Natural killer cell treated with Interleukin-12 subunit alpha and Interleukin-12 subunit beta and Interleukin-15 and Interleukin-18, amount 100 ng/mL, for 72 hours (primary cell): Measurements from ENCODE around the gene DNAI2. TPM values are rescaled to one million over a fixed set of nuclear protein-coding genes. Genes with fewer than 3 reads are reported as not detected.
"Not testable (repeated sequence)": the region's sequence is repeated elsewhere in the genome, so short reads cannot be mapped to it uniquely, and the experiment has no call there.

ENCODE experiments used
- ATAC-seq, 2 donors: fragments of 150-1000 bp; cut with Tn5 transposase in 1 of 2; sonication (Bioruptor Pico), chemical (Tn5 transposase) in 1 of 2; 2 replicates each; pipeline ENCODE4 v1.10.0; 2021
- DNase-seq: peaks from one replicate; pipeline ENCODE4 v3.0.0; 2022; ENCODE audit warnings: low spot score
- H3K27ac Mint-ChIP-seq, 2 donors: 1 replicate in 1 of 2; 2 replicates in 1 of 2; pipeline ENCODE4 v1.8.0; 2022; ENCODE audit warnings: mixed read lengths in 2 of 2, mild to moderate bottlenecking in 1 of 2, moderate library complexity in 1 of 2
- H3K27me3 Mint-ChIP-seq, 2 donors: 1 replicate in 1 of 2; 2 replicates in 1 of 2; pipeline ENCODE4 v1.8.0; 2022; ENCODE audit warnings: mixed read lengths in 2 of 2
- H3K36me3 Mint-ChIP-seq: one replicate; pipeline ENCODE4 v1.8.0; 2022; ENCODE audit warnings: mixed read lengths
- H3K4me1 Mint-ChIP-seq, 2 donors: 1 replicate in 1 of 2; 2 replicates in 1 of 2; pipeline ENCODE4 v1.8.0; 2022; ENCODE audit warnings: low read depth in 2 of 2, mixed read lengths in 2 of 2, mild to moderate bottlenecking in 1 of 2
- H3K4me3 Mint-ChIP-seq: one replicate; pipeline ENCODE4 v1.8.0; 2022; ENCODE audit warnings: mixed read lengths
- H3K9me3 Mint-ChIP-seq: 2 replicates; pipeline ENCODE4 v1.8.0; 2022; ENCODE audit warnings: mixed read lengths
- total RNA-seq, 2 donors: library from RNA; stranded (reverse); gene quantifications; one replicate each; pipeline ENCODE4 v1.2.3, GENCODE V29; 2022

DNAI2 gene
- total RNA-seq, 2 donors from 2014 or later: not detected

GRCh38 chr17:74251569-74251968 is 22.5 kb upstream of the DNAI2 start:
- ATAC-seq (no peak), DNase-seq (no peak)
- no peaks in the 10 kb centered on the region for H3K27me3 Mint-ChIP-seq
- H3K27ac Mint-ChIP-seq: no peak overlapping the region
- H3K4me3 Mint-ChIP-seq: no peak overlapping the region
- no peaks in the 10 kb centered on the region for H3K36me3 Mint-ChIP-seq
- H3K9me3 Mint-ChIP-seq: no peaks in the 10 kb centered on the region
- H3K4me1 Mint-ChIP-seq: peaks cover 0 to 3% of the 10 kb centered on the region in 2 donors

- Mint-ChIP-seq H3K27ac (no peak overlapping the region), H3K4me3 (no peak overlapping the region), H3K4me1 (peaks cover 0 to 3% of the 10 kb centered on the region in 2 donors)
Measured at GRCh38 chr17:74252211-74252610, 21.8 kb upstream of the DNAI2 start.

GRCh38 chr17:74253036-74253435 is 21.0 kb upstream of the DNAI2 start:
- Mint-ChIP-seq H3K4me3 (no peak overlapping the region), H3K27ac (no peak overlapping the region), H3K4me1 (peaks cover 0 to 3% of the 10 kb centered on the region in 2 donors), H3K27me3 (no peaks in the 10 kb centered on the region), H3K36me3 (no peaks in the 10 kb centered on the region), H3K9me3 (no peaks in the 10 kb centered on the region)
- DNase-seq: no peak
- no peak for ATAC-seq

More at GRCh38 chr17:74252211-74252610, 21.8 kb upstream of the DNAI2 start:
- Mint-ChIP-seq H3K27me3 (no peaks in the 10 kb centered on the region), H3K9me3 (no peaks in the 10 kb centered on the region), H3K36me3 (no peaks in the 10 kb centered on the region)
- DNase-seq (no peak), ATAC-seq (no peak)

DNA sequence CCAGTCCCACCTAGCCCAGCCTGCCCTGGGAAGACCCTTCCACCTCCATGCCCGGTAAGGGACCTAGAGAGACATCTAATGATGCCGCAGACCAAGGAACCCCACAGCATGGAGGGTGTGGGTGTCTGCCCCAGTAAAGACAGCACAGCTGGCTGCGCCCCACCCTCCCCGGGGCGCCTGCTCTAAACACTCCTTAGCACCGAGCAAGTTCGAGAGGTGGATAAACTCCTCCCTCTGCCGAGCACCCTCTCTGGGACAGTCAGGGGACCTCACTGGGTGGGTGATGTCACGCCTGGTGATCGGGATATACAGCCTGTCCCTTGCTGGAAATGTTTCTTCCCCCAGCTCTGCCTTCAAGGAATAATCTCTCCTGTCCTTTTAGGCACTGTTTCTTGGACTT is 16.7 kb upstream of the DNAI2 start:
- Mint-ChIP-seq H3K36me3 (no peaks in the 10 kb centered on the region), H3K9me3 (no peaks in the 10 kb centered on the region), H3K4me3 (no peak overlapping the region), H3K27me3 (no peaks in the 10 kb centered on the region), H3K27ac (no peak overlapping the region), H3K4me1 (no peaks in the 10 kb centered on the region)
- no peak for ATAC-seq
- DNase-seq: no peak

DNA sequence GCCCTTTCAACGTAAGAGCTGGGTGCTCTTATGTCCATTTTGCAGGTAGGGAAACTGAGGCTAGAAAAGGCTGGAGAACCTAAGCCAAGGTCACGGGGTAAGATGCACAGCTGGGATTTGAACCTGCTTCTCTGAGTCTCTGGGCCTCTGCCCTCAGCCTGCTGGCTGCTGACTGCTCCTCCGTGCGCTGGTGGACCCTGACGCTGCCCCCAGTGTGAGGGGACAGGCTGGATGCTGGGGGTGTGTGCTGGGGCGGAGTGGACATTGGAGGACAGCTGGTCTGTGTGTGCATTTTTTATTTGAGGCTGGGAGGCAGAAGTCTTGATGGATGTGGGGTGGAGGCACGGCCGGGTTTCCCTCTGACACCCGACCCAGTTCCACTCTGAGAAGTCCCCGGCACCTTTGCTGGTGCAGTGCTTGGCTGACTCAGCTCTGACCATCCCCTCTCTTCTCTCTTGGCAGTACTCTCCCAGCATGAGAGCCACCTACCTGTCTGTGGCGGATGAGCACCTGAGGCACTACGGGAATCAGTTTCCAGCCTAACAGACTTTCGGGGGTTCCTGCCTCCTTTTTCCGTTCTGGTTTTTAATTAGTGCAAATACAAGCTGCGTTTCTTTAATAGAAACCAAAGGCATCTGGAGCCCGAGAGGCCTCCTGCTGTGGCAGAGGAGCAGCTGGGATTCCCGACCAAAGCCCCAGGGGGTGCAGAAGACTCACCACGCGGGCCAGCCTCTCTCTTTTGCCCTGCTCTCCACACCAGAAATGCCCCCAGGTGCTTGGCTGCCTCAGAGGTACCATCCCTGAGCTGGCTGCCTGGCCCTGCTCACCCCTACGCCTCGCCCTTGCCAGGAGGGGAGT is 14.1 kb upstream of the DNAI2 start:
- Mint-ChIP-seq H3K4me3 (no peak overlapping the region), H3K27ac (no peak overlapping the region), H3K9me3 (no peaks in the 10 kb centered on the region), H3K4me1 (no peaks in the 10 kb centered on the region), H3K27me3 (no peaks in the 10 kb centered on the region), H3K36me3 (no peaks in the 10 kb centered on the region)
- DNase-seq (no peak), ATAC-seq (no peak)

GRCh38 chr17:74260525-74260850 is 13.5 kb upstream of the DNAI2 start:
- H3K4me3 Mint-ChIP-seq: no peak overlapping the region

DNA sequence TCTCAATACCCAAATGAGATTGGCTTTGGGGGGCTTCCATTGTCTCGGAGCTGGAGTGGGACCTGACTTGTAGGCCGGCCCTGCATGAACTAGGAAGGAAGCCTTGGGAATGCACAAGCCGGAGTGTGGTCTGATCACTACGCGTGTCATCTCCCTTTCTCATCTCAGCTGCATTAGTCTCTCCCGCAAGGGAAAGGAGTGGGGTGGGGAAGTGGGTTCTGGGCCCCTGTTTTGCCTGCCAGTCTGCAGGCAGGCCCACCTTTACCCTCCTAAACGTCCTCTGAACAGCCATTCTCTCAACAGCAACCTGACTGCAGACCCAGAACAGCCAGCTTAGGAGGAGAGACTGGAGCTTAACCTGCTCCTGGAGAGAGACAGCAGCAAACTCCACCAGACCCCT is 11.4 kb upstream of the DNAI2 start:
- H3K36me3 Mint-ChIP-seq: no peaks in the 10 kb centered on the region
- H3K27ac Mint-ChIP-seq: no peak overlapping the region
- H3K4me1 Mint-ChIP-seq: peaks cover 0 to under 1% of the 10 kb centered on the region in 2 donors
- no peak for DNase-seq
- ATAC-seq: no peak
- no peak overlapping the region for H3K4me3 Mint-ChIP-seq
- no peaks in the 10 kb centered on the region for H3K9me3 Mint-ChIP-seq
- peaks cover 2 to 4% of the 10 kb centered on the region in 2 donors for H3K27me3 Mint-ChIP-seq

More at GRCh38 chr17:74260525-74260850, 13.5 kb upstream of the DNAI2 start:
- ATAC-seq (no peak), DNase-seq (no peak)
- Mint-ChIP-seq H3K36me3 (no peaks in the 10 kb centered on the region), H3K4me1 (no peaks in the 10 kb centered on the region), H3K27me3 (no peaks in the 10 kb centered on the region), H3K27ac (no peak overlapping the region), H3K9me3 (no peaks in the 10 kb centered on the region)

DNA sequence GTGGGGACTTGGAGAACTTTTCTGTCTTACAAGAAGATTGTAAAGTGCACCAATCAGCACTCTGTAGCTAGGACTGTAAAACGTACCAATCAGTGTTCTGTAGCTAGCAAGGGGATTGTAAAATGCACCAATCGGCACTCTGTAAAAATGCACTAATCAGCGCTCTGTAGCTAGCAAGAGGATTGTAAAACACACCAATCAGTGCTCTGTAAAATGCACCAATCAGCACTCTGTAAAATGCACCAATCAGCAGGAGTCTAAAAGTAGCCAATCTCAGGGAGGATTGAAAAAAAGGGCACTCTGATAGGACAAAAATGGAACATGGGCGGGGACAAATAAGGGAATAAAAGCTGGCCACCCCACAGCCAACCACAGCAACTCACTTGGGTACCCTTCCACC is 7.0 kb upstream of the DNAI2 start:
- not testable (repeated sequence) for H3K4me1 Mint-ChIP-seq, H3K27me3 Mint-ChIP-seq, DNase-seq, H3K27ac Mint-ChIP-seq, H3K9me3 Mint-ChIP-seq, H3K4me3 Mint-ChIP-seq, H3K36me3 Mint-ChIP-seq, ATAC-seq

GRCh38 chr17:74267579-74267978 is 6.5 kb upstream of the DNAI2 start:
- DNase-seq: no peak
- H3K27me3 Mint-ChIP-seq: peaks cover 7 to 8% of the 10 kb centered on the region in 2 donors
- H3K4me1 Mint-ChIP-seq: peaks cover 0 to 5% of the 10 kb centered on the region in 2 donors
- no peak overlapping the region for H3K4me3 Mint-ChIP-seq
- no peaks in the 10 kb centered on the region for H3K9me3 Mint-ChIP-seq
- no peak for ATAC-seq
- H3K27ac Mint-ChIP-seq: no peak overlapping the region
- H3K36me3 Mint-ChIP-seq: no peaks in the 10 kb centered on the region

DNA sequence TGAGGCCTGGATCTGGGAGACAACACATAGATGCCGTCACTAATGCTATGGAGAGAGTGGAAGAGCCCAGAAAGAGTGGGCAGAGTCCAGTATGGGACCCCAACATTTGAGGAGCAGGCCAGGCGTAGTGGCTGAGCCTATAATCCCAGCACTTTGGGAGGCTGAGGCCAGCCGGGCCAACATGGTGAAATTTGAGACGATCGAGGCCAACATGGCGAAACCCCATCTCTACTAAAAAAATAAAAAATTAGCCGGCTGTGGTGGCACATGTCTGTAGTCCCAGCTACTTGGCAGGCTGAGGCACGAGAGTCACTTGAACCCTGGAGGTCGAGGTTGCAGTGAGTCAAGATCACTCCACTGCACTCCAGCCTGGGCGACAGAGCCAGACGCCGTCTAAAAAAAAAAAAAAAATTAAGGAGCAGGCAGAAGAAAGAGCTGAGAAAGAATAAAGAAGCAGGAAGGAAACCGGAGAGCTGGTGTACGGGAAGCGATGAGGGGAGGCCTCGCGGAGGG is 6.0 kb upstream of the DNAI2 start:
- no peak overlapping the region for H3K27ac Mint-ChIP-seq
- peaks cover 2 to 7% of the 10 kb centered on the region in 2 donors for H3K4me1 Mint-ChIP-seq
- H3K27me3 Mint-ChIP-seq: peaks cover 7 to 8% of the 10 kb centered on the region in 2 donors
- DNase-seq (no peak), ATAC-seq (no peak)
- H3K9me3 Mint-ChIP-seq: no peaks in the 10 kb centered on the region
- no peak overlapping the region for H3K4me3 Mint-ChIP-seq
- no peaks in the 10 kb centered on the region for H3K36me3 Mint-ChIP-seq

DNA sequence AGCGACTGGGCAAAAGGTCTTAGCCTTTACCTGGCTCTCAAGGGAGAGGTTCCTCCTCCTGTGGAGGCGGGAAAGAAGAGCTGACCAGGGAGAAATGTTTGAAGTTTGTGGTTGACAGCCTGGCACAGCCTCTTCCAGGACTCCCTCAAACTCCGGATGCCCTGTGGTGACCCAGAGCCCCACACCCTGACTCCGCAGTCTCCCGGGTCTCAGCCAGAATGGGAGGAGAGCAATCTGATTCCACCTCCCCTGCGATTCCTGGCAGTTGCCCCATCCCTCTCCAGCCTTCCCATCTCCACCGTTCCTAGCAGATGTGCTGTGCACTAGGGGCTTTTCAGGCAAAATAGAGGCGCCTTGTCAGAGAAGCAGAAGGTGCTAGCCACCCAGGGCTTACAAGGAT is 5.5 kb upstream of the DNAI2 start:
- DNase-seq (no peak), ATAC-seq (no peak)
- Mint-ChIP-seq H3K9me3 (no peaks in the 10 kb centered on the region), H3K36me3 (no peaks in the 10 kb centered on the region), H3K27me3 (peaks cover 7 to 8% of the 10 kb centered on the region in 2 donors), H3K27ac (no peak overlapping the region), H3K4me1 (peaks cover 7 to 8% of the 10 kb centered on the region in 2 donors), H3K4me3 (no peak overlapping the region)

GRCh38 chr17:74270333-74270732 is 3.7 kb upstream of the DNAI2 start:
- Mint-ChIP-seq H3K9me3 (no peaks in the 10 kb centered on the region), H3K4me1 (peaks cover 22 to 24% of the 10 kb centered on the region in 2 donors), H3K27ac (no peak overlapping the region), H3K4me3 (no peak overlapping the region), H3K27me3 (peaks cover 7 to 8% of the 10 kb centered on the region in 2 donors), H3K36me3 (no peaks in the 10 kb centered on the region)
- no peak for DNase-seq
- ATAC-seq: no peak

DNA sequence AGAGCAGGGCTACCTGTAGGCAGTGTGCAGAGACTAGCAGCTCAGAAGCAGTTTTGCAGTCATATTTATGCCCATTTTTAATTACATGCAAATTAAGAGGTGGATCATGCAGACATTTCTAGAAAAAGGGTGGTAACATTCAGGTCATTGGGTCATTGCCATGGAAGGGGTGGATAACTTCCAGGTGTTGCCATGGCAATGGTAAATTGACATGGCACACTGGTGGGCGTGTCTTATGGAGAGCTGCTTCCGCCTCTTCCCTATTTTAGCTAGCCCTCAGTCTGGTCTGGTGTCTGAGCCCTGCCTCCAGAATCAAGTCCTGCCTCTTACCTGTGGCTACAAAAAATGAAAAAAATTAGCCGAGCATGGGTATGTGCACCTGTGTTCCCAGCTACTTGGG is 2.8 kb upstream of the DNAI2 start:
- H3K27me3 Mint-ChIP-seq: peaks cover 7 to 8% of the 10 kb centered on the region in 2 donors

DNA sequence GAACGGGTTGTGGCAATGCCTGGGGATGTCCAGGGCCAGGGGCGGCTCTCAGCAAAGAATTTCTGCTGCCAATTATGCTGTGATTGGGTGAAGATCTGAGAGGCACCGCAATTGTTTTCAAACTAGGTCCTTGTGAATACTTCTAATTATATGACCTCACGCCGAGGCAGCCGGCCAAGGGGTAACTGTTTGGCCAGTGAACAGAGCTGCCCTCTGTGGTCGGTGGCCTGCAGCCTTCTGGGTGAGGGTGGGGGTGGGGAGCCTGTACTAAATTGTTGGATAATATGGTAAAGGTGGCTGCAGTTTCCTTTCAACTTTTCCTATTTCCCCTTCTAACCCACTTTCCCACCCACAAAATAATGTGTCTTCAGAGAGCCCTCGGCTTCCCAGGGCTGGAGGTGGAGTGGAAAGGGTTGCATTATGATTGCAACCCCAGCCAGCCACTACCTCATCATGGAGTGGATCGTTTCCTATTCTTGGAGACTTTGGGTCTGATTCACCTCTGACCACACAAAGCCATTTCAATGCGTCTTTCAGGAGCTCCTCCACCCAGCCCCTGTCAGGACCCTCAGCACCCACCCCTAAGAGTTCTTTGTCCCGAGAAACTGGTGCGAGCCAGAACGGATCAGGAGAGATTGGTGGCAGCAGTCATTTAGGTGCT is 2.0 kb upstream of the DNAI2 start:
- ATAC-seq (no peak), DNase-seq (no peak)
- peaks cover 7% of the 10 kb centered on the region in 2 donors for H3K27me3 Mint-ChIP-seq
- H3K4me1 Mint-ChIP-seq: peaks cover 24 to 27% of the 10 kb centered on the region in 2 donors
- no peaks in the 10 kb centered on the region for H3K9me3 Mint-ChIP-seq
- no peak overlapping the region for H3K4me3 Mint-ChIP-seq
- H3K36me3 Mint-ChIP-seq: no peaks in the 10 kb centered on the region
- H3K27ac Mint-ChIP-seq: peak overlapping the region in 1 of 2 donors; percentile 13

More for the DNA sequence above, 2.8 kb upstream of the DNAI2 start:
- DNase-seq (no peak), ATAC-seq (no peak)
- no peaks in the 10 kb centered on the region for H3K9me3 Mint-ChIP-seq
- no peak overlapping the region for H3K4me3 Mint-ChIP-seq
- no peaks in the 10 kb centered on the region for H3K36me3 Mint-ChIP-seq
- no peak overlapping the region for H3K27ac Mint-ChIP-seq
- H3K4me1 Mint-ChIP-seq: peaks cover 22 to 24% of the 10 kb centered on the region in 2 donors
